IPS DF 4.7 (cell line): ENCODE results near the gene PNPLA1.

Experiments
- DNase-seq: peaks from one replicate; pipeline ENCODE4 v3.0.0-alpha.2; 2013; ENCODE audit warnings: low spot score; ENCODE audit errors: extremely low read depth

PNPLA1 gene

GRCh38 chr6:36246506-36247268, 23.2 kb upstream of the PNPLA1 start:
- no peak for DNase-seq

GRCh38 chr6:36247693-36248092, 22.2 kb upstream of the PNPLA1 start:
- DNase-seq: no peak

DNA sequence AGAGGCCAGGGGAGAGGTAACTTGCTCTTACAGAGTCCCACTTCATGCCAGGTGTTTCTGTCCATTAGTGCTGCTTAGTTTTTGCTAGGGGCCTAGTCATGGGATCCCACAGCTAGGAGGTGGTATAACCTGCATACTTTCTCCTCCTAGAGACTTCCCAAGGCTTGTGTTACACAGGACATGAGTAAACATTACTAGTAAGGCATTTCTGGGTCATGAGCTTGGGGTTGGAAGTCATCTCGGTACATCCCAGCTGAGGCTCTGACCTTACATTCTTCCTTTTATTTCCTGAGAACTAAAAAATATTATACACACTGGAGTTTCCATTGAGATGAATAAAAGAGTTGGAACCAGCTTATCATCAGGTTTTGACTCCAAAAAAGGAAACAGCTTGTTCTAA, 20.9 kb upstream of the PNPLA1 start:
- no peak for DNase-seq

DNA sequence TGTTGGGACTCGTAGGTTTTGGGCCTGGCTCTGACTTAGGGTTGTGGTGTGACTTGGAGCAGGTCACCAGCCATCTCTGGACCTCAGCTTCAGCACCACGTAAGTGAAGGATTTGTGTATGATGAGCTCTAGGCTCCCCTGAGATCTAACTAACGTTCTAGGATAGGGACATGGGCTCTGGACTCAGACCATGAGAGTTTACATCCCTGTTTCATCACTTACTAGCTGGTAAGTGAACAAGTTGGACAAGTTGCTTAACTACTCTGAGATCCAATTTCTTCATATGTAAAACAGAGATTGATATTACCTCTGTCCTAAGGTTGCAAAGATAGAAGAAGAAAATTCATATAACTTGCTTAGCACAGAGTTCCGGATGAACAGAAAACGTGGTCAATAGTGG, 20.3 kb upstream of the PNPLA1 start:
- DNase-seq: no peak

DNA sequence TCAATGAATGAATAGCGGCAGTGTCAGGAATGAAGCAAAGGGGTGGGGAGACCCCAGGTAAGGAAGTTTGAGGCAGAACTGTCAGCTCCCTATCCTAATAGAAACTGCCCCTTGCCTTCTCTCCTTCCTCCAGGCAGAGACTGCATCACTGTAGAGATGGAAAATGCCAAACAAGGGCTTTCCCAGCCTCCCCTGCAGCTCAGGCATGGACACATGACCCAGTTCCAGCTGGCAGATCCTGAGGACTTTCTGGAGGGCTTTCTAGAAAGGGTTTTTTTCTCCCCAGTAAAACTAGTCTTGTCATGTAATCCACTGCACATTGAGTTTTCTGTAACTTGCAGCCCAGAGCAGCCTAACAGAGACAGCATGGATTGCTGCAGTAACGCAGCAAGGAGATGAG, 17.9 kb upstream of the PNPLA1 start:
- no peak for DNase-seq

GRCh38 chr6:36263390-36264000, 6.4 kb upstream of the PNPLA1 start:
- no peak for DNase-seq

DNA sequence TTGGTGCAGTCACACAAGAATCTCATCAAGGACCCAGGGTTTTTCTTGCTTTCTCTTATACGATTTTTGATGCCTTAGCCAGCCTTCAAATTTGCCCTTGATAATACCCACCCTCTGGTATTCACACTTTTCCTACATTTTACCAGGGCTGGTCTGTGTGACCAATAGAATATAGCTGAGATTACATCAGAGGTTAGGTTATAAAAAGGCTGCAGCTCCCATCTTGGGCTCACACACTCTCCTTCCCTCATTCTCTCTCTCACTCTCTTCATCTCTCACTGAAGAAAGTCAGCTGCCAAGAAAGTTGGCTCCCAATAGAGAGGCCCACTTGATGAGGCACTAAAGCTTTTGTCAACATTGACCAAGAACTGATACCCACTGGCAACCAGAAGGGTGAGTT, 4.1 kb upstream of the PNPLA1 start:
- no peak for DNase-seq

GRCh38 chr6:36266913-36267644, 2.8 kb upstream of the PNPLA1 start:
- DNase-seq: no peak

GRCh38 chr6:36267731-36268477, 2.0 kb upstream of the PNPLA1 start:
- no peak for DNase-seq

- DNase-seq: no peak
Observed at GRCh38 chr6:36268478-36269275, 1.2 kb upstream of the PNPLA1 start.

DNA sequence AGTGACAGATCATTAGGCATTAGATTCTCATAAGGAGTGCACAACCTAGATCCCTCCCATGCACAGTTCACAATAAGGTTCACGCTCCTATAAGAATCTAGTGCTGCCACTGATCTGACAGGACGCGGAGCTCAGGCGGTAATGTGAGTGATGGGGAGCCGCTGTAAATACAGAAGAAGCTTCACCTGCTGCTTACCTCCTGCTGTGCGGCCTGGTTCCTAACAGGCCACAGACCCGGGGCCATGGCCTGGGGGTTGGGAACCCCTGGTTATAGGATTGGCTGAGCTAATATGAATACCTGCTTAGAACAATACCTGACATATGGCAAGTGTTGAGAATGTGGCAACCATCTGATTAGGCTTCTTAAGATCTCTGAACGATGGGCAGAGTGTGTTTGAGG, 2.4 kb downstream of the PNPLA1 start:
- no peak for DNase-seq

DNA sequence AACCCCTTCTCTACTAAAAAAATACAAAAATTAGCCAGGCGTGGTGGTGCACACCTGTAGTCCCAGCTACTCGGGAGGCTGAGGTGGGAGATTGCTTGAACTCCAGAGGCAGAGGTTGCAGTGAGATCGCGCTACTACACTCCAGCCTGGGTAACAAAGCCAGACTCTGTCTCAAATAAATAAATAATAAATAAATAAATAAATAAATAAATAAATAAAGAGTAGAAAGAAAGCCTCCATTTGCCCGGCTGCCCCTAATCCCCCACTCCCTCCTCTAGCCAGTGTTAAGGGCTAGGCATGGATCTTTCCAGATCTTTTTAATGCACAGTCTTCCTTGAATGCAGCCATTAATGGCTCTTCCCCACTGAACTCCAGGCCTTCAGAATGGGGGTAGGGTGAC, 3.2 kb downstream of the PNPLA1 start:
- no peak for DNase-seq

GRCh38 chr6:36273802-36274514, 4.1 kb downstream of the PNPLA1 start:
- no peak for DNase-seq

GRCh38 chr6:36276581-36277536, 7.0 kb downstream of the PNPLA1 start:
- DNase-seq: no peak

DNA sequence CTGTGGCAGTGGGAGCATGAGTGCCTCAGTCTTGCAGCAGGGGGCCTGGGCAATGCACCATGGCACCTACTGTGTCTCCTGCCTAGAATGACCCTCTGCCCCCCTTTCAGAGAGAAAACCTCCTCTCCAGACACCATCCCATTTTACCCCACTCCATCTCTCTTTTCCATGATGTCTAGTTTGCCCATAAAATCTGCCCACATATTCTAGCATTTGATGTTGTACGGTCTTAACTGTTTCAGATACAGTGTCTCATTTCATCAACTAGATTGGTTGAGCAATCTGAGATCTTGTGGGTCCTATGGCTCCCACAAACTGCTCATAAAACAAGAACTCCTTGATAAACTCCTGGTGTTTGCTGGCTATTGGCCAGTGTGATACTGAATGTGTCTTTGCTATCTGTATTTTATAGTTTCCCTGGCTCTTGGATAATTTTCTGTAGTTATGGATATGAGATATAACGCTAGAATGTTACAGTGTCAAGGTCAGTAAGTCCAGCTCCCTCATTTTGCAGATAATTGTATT, 8.1 kb downstream of the PNPLA1 start:
- DNase-seq: no peak

GRCh38 chr6:36280467-36280866, 10.6 kb downstream of the PNPLA1 start:
- DNase-seq: no peak

- no peak for DNase-seq
Observed at GRCh38 chr6:36280983-36281382, 11.1 kb downstream of the PNPLA1 start.

DNA sequence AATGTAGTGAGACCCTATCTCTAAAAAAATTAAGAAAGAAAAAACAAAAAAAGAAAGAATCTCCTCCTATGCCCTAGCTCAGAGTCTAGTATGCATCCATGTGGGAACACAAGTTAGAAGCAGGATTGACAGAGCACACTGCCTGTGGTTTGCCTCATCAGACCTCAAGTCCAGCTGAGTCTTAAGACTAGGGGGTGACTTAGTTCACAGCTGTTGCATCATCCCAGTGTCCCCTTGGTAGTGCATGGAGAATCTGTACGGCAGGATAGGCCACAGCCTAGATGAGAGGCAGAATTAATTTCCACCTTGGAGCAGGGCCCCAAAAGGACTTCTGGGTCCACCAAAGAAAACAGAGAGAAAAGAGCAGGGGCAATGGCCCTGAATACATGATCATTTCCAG, 13.7 kb downstream of the PNPLA1 start:
- DNase-seq: no peak

- DNase-seq: no peak
Observed at GRCh38 chr6:36284359-36284758, 14.5 kb downstream of the PNPLA1 start.
